Loucy (cell line): ENCODE results near the gene TRAPPC12.
"Not testable (repeated sequence)": the region's sequence is repeated elsewhere in the genome, so short reads cannot be mapped to it uniquely, and the experiment has no call there.

ENCODE experiments used
- H2AFZ ChIP-seq: fragments of 200-600 bp; sonication (generic); 2 replicates; pipeline ENCODE4 v1.6.0; 2016; ENCODE audit warnings: antibody characterized with exemption, mild to moderate bottlenecking, low read length, moderate library complexity
- H3F3A ChIP-seq: fragments of 200-600 bp; 2 replicates; pipeline ENCODE4 v1.6.0; 2016; ENCODE audit warnings: antibody characterized with exemption, low read depth, mild to moderate bottlenecking
- H3K27me3 ChIP-seq: fragments of 200-600 bp; sonication (generic); 2 replicates; pipeline ENCODE4 v1.6.1; 2014; ENCODE audit warnings: low read length, mild to moderate bottlenecking; ENCODE audit not compliant: insufficient read depth, poor library complexity, severe bottlenecking
- H3K36me3 ChIP-seq: fragments of 200-600 bp; sonication (generic); 2 replicates; pipeline ENCODE4 v1.6.1; 2016; ENCODE audit warnings: low read length; ENCODE audit not compliant: insufficient read depth
- H3K4me1 ChIP-seq: fragments of 200-600 bp; sonication (generic); 2 replicates; pipeline ENCODE4 v1.5.1; 2014; ENCODE audit warnings: low read length, mild to moderate bottlenecking; ENCODE audit not compliant: insufficient read depth, poor library complexity, severe bottlenecking
- H3K4me2 ChIP-seq: fragments of 200-600 bp; sonication (generic); 2 replicates; pipeline ENCODE4 v1.6.0; 2014; ENCODE audit warnings: antibody characterized with exemption, low read length, low read depth, mild to moderate bottlenecking; ENCODE audit not compliant: poor library complexity, severe bottlenecking
- H3K4me3 ChIP-seq: fragments of 200-600 bp; sonication (generic); 2 replicates; pipeline ENCODE4 v1.5.1; 2014; ENCODE audit warnings: low read length, mild to moderate bottlenecking, mixed read lengths; ENCODE audit not compliant: poor library complexity, severe bottlenecking
- H3K79me2 ChIP-seq: fragments of 200-600 bp; sonication (generic); 2 replicates; pipeline ENCODE4 v1.6.1; 2014; ENCODE audit warnings: low read length; ENCODE audit not compliant: insufficient read depth
- H3K9ac ChIP-seq: fragments of 200-600 bp; sonication (generic); 2 replicates; pipeline ENCODE4 v1.6.0; 2014; ENCODE audit warnings: mild to moderate bottlenecking, low read depth, low read length, moderate library complexity; ENCODE audit not compliant: poor library complexity, severe bottlenecking
- H3K9me2 ChIP-seq: fragments of 200-600 bp; sonication (generic); replicated peaks from 2 replicates; pipeline ENCODE4 v1.6.1; 2016; ENCODE audit warnings: low read depth, low read length, mixed read lengths
- H3K9me3 ChIP-seq: fragments of 200-600 bp; sonication (generic); 2 replicates; pipeline ENCODE4 v1.6.1; 2014; ENCODE audit warnings: mild to moderate bottlenecking, antibody characterized with exemption, low read length, low read depth; ENCODE audit not compliant: insufficient read depth
- H4K20me1 ChIP-seq: fragments of 200-600 bp; sonication (generic); 2 replicates; pipeline ENCODE4 v1.6.0; 2014; ENCODE audit warnings: antibody characterized with exemption, low read length, mild to moderate bottlenecking; ENCODE audit not compliant: insufficient read depth, poor library complexity, severe bottlenecking
- CTCF ChIP-seq: fragments of 200-600 bp; sonication (generic); conservative IDR thresholded peaks from 2 replicates; pipeline ENCODE4 v1.5.1; 2014; ENCODE audit warnings: mild to moderate bottlenecking, antibody characterized with exemption, low read length
- EZH2phosphoT487 ChIP-seq: fragments of 200-600 bp; IDR thresholded peaks from 2 replicates; pipeline ENCODE4 v1.6.1; 2018; ENCODE audit warnings: antibody characterized with exemption, mild to moderate bottlenecking, moderate library complexity, borderline replicate concordance

TRAPPC12 gene

GRCh38 chr2:3446381-3446780 is 66.9 kb downstream of the TRAPPC12 start:
- H4K20me1 ChIP-seq: no peaks in the 10 kb centered on the region
- no peaks in the 10 kb centered on the region for H3K79me2 ChIP-seq
- TF ChIP-seq CTCF (no peak), EZH2phosphoT487 (no peak)
- H3K9ac ChIP-seq: no peak overlapping the region
- H3F3A ChIP-seq: no peaks in the 10 kb centered on the region
- H3K36me3 ChIP-seq: peaks cover 53% of the 10 kb centered on the region; the same call in 1 of the 2 replicates
- no peak overlapping the region for H2AFZ ChIP-seq
- H3K4me2 ChIP-seq: no peak overlapping the region
- no peaks in the 10 kb centered on the region for H3K9me2 ChIP-seq
- H3K9me3 ChIP-seq: no peaks in the 10 kb centered on the region
- H3K4me1 ChIP-seq: no peaks in the 10 kb centered on the region
- H3K4me3 ChIP-seq: no peak overlapping the region
- no peaks in the 10 kb centered on the region for H3K27me3 ChIP-seq

- H3K9me3 ChIP-seq, H3K79me2 ChIP-seq, H2AFZ ChIP-seq, H3K4me3 ChIP-seq, H3K4me1 ChIP-seq, H3K4me2 ChIP-seq, H3K9ac ChIP-seq, H4K20me1 ChIP-seq, H3K9me2 ChIP-seq, H3F3A ChIP-seq, H3K27me3 ChIP-seq: not testable (repeated sequence)
- peaks cover 53% of the 10 kb centered on the region; the same call in 1 of the 2 replicates for H3K36me3 ChIP-seq
These were observed 67.7 kb downstream of the TRAPPC12 start for GRCh38 chr2:3447186-3447585.

GRCh38 chr2:3447789-3448317 is 68.4 kb downstream of the TRAPPC12 start:
- Histone ChIP-seq H3K4me3 (no peak overlapping the region), H3K4me2 (no peak overlapping the region), H3F3A (no peaks in the 10 kb centered on the region), H3K36me3 (peaks cover 53% of the 10 kb centered on the region; the same call in 1 of the 2 replicates), H3K79me2 (no peaks in the 10 kb centered on the region), H3K9ac (no peak overlapping the region), H2AFZ (no peak overlapping the region), H3K9me2 (no peaks in the 10 kb centered on the region), H4K20me1 (no peaks in the 10 kb centered on the region), H3K27me3 (no peaks in the 10 kb centered on the region), H3K9me3 (no peaks in the 10 kb centered on the region), H3K4me1 (no peaks in the 10 kb centered on the region)
- TF ChIP-seq EZH2phosphoT487 (no peak), CTCF (no peak)

- H3K9me2 ChIP-seq, H3K79me2 ChIP-seq, H4K20me1 ChIP-seq, H3K9ac ChIP-seq, H2AFZ ChIP-seq, H3K4me3 ChIP-seq, H3K27me3 ChIP-seq, H3K4me2 ChIP-seq, H3F3A ChIP-seq, H3K9me3 ChIP-seq, H3K4me1 ChIP-seq: not testable (repeated sequence)
- H3K36me3 ChIP-seq: peaks cover 53% of the 10 kb centered on the region; the same call in 1 of the 2 replicates
These were observed 69.0 kb downstream of the TRAPPC12 start for GRCh38 chr2:3448441-3448911.
